Prostate gland (tissue), 2 donors: ENCODE results near the gene FOXC1.

Source experiments
- POLR2A ChIP-seq: fragments of 450-650 bp; IDR thresholded peaks from one replicate; pipeline ENCODE4 v1.6.1; 2016; ENCODE audit warnings: antibody characterized with exemption, mild to moderate bottlenecking
- POLR2AphosphoS5 ChIP-seq: sonication (generic); formaldehyde crosslinking; IDR thresholded peaks from one replicate; pipeline ENCODE4 v1.6.1; 2017; ENCODE audit warnings: antibody characterized with exemption
- TF ChIP-seq, protein P1 (sequence below), 4 experiments: fragments of 200-600 bp in 2 of 4; fragments of 450-650 bp in 2 of 4; sonication (generic) in 2 of 4; IDR thresholded peaks; 1 replicate in 3 of 4; 2 replicates in 1 of 4; pipeline ENCODE4 v1.5.1; 2016 to 2019; ENCODE audit warnings: antibody characterized with exemption in 4 of 4, mild to moderate bottlenecking in 2 of 4, moderate library complexity in 2 of 4

DNA sequence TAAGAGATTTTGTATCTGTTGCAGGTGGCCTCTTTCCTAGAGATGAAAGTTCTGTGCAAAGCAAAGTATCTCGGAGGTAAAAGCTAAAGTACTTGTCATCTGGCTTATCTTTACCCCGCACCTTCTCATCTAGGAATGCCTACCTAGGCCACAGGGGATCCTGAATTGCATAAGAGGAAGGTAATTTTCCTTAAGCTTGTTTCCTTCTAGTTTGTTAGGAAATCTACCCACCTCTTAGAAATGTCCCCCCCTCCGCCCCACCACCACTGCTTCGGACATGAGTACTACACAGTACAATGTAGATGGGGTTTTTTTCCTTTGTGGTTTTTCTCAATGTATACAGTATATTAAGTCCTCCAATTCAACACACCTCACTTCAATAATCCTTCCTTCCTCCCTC, 21.5 kb downstream of the FOXC1 start:
- TF ChIP-seq POLR2A (no peak), POLR2AphosphoS5 (no peak)
- TF ChIP-seq, protein P1, sequence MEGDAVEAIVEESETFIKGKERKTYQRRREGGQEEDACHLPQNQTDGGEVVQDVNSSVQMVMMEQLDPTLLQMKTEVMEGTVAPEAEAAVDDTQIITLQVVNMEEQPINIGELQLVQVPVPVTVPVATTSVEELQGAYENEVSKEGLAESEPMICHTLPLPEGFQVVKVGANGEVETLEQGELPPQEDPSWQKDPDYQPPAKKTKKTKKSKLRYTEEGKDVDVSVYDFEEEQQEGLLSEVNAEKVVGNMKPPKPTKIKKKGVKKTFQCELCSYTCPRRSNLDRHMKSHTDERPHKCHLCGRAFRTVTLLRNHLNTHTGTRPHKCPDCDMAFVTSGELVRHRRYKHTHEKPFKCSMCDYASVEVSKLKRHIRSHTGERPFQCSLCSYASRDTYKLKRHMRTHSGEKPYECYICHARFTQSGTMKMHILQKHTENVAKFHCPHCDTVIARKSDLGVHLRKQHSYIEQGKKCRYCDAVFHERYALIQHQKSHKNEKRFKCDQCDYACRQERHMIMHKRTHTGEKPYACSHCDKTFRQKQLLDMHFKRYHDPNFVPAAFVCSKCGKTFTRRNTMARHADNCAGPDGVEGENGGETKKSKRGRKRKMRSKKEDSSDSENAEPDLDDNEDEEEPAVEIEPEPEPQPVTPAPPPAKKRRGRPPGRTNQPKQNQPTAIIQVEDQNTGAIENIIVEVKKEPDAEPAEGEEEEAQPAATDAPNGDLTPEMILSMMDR (IDR thresholded peaks at IDR 0.05) = no peak
